ENCODE measurements around the gene PDLIM7.
A peak's percentile ranks its signal among the peaks of the same experiment; 100 is the strongest.

Gene PDLIM7

DNA sequence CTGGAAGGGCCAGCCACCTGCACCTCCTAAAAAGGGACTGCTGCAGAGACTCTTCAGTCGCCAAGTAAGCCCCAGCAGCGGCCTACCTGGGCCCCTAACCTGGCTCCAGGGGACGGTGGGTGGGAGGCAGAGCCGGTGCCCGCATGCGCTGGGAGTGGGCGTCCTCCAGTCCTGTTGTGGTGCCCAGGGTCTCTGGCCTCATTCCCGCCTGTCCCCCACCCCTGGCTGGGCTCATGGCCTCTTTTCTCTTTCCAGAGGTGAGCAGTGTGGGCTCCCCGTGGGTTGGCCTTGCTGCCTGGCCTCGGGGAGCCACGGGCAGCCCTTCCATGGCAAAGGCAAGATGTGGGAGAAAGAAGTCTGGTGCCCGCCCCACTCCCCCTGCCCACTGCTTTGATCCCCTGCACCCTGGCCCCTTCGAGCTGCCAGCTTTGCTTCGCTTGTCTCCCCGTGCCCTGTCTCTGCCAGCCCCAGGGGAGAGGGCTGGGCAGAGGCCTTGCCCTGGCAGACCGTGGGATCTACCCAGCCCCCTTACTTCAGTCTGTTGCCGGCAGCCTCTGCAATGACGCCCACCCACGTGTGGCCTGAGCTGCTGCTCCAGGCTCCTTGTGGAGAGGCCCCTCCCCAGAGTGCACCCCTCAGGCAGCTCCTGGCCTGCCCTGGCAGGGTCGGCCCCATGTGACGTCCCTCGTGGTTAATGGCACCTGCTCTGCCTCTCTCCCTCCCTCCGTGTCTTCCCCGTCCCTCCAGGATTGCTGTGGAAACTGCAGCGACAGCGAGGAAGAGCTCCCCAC, 56.2 kb downstream of the PDLIM7 start:
- DNase-seq = no peak

DNA sequence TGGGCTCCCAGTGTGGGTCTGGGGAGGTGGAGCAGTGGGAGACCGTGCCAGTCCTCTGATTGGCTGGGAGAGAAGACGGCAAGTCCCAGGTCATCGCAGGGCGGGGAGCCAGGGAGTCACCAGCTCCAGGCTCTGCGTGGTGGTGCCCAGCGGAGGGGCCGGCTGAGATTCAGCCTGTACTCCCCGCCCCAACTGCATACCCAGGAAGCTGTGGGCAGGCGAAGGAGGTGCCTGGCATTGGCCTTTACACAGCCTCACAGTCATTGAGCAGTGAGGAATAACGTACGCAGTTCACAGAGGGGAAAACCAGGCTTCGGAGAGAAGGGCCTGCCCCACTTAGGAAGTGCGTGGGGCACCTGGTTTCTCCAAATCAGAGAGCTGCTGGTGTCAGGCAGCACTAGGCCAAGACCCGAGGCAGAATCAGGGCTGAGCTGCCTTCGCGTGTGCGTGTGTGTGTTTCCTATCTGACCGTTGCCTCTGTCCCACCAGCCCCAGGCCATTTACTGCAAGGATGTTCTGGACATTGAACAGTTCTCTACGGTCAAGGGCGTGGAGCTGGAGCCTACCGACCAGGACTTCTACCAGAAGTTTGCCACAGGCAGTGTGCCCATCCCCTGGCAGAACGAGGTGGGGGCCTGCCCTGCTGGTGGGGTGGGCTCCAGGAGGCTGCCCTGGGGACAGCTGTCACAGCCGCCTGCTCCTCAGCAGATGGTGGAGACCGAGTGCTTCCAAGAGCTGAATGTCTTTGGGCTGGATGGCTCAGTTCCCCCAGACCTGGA, 57.0 kb downstream of the PDLIM7 start:
- DNase-seq = peak; percentile 65

DNA sequence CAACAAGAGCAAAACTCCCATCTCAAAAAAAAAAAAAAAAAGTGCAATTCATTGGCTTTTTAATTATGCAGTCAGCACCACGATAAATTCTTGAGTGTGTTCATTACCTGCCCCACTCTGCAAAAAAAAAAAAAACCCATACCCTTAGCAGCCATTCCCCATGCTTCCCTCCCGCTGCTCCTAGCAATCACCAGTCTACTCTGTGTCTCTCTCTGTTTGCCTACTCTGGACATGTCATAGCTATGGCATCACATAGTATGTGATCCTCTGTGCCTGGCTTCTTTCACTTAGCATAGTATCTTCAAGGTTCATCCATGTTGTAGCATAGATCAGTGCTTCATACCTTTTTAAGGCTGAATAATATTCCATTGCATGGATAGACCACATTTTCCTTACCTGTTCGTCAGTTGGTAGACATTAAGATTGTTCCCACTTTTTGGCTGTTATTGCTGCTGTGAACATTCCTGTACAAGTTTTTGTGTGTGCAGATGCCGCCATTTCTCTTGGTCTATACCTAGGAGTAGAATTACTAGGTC, 57.8 kb downstream of the PDLIM7 start:
- DNase-seq = no peak

DNA sequence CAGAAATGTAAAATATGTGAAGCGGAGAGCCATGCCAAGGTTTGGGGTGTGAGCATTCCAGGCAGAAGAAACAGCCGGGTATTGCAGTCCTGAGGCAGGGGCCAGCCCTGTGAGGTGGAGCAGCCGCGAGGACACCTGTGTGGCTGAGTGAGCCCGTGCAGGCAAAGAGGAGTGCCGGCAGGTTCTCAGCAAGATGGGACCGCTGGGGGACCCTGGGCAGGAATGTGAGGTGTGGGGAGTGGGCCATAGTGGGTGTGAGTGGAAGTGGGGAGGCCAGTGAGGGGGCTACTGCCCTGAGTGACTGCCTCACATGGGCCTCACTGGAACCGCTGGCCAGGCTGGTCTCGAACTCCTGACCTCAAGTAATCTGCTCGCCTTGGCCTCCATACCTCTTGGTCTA, 58.9 kb downstream of the PDLIM7 start:
- DNase-seq = no peak

DNA sequence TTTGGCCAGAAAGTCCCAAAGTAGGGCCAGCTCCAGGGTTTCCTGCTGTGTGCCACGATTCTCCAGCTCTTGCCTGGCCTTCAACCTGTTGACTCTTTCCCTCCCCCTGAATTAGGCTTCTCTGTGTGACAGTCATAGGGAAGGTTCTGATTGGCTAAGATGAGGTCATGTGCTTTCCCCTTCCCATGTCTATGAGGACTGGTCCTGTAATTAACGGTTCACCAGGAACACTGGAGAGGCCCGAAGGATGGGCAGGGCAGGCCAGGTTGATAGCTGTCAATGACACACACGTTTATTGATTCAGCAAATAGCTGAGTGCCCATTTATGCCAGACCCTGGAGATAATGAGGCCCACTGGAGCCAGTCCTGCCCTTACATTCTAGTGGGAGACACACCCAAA, 59.8 kb downstream of the PDLIM7 start:
- DNase-seq = no peak

DNA sequence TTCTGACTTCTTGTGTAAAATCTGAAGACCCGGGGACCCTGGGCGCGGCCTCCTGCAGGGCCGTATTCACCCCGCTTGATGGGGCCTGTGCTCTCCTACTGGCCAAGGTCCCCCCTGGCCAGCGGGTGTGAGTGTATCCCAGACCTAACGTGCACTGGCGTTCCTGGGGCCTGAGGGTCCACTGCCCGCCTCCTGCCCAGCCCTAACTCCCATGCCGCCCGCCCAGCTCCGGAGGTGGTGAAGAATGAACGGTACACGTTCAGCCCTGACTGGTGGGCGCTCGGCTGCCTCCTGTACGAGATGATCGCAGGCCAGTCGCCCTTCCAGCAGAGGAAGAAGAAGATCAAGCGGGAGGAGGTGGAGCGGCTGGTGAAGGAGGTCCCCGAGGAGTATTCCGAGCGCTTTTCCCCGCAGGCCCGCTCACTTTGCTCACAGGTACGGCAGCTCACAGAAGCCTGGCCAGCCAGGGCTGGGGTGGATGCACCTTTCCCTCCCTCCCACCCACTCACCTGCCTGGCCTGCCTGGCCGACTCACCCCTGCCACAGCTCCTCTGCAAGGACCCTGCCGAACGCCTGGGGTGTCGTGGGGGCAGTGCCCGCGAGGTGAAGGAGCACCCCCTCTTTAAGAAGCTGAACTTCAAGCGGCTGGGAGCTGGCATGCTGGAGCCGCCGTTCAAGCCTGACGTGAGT, 61.4 kb downstream of the PDLIM7 start:
- DNase-seq = no peak

DNA sequence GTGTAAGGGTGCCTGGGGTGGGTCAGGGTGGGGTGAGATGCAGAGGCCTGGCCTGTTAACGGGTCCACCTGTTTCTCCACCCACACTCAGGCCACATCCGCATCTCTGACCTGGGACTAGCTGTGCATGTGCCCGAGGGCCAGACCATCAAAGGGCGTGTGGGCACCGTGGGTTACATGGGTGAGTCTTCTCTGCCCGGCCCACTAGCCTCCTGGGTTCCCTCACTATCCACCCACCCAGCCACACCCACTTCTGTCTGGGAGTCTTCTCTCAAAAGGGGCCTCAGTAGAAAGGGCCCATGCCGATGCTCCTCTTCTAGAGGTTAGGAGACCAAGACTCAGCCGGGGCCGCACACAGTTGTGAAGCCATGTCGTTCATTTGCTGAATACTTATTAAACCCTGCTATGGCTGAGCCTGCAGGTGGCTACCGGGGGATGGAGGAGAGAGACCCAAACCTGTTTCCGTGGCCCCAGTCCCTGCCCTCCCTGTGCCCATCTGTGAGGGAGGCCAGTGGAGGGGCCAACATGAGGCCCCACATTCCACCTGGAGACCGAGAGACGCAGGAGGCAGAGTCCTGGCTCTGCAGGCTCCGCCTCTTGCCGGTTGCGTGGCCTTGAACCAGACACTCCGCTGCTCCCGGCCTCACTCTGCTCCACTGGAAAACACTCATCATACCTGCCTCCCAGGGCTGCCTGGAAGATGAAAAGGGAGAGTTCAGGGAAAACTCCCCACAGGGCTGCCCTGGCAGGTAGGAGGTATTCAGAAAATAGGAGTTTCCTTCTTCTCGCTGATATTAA, 62.3 kb downstream of the PDLIM7 start:
- DNase-seq = no peak

DNA sequence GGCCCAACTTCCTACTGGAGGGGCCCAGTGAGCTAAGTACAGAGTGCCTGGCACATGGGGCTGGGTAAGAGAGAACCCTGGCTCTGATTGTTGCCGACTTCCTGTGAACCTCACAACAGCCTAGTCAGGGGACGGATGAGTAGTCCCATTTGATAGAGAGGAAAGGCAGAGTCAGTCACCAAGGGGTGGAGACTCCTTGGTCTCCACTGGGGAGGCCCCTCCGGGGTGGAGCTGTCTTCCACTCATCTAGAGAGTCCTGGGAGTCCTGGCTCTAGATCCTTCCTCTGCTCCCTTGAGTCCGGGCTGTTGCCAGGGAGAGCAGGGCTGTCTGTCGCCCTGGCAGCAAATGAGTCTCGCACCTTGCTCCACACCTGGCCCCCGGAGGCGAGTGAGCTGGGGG, 63.0 kb downstream of the PDLIM7 start:
- DNase-seq = peak; percentile 74

DNA sequence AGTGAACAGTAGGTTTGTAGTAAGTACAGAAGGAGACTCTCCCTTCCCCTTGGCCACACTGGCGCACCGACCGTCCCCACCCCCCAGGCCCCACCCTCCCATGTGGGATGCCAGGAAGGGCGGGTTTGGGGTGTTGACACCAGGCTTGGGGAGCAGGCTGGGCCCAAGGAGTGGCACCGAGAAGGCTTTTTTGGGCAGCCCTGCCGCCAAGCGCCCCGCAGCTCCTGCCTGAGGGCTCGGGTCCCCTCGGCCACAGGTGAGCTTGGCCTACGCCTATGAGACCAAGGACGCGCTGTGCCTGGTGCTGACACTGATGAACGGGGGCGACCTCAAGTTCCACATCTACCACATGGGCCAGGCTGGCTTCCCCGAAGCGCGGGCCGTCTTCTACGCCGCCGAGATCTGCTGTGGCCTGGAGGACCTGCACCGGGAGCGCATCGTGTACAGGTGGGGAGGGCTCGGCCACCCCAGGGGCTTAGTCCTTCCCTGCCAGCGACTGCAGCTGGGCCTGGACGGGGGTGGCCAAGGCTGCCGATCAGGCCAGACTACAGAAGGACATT, 63.7 kb downstream of the PDLIM7 start:
- no peak for DNase-seq
